NCI-H128 (cell line): ENCODE measurements around the gene TNNT2.

Experiments
- DNase-seq: peaks from one replicate; lab custom pipeline; 2025; ENCODE audit not compliant: unreplicated experiment; lab: John Stamatoyannopoulos, UW

TNNT2 gene

GRCh38 chr1:201357636-201358348 lies 19.7 kb downstream of the TNNT2 start:
- no peak for DNase-seq

- no peak for DNase-seq
These were observed 20.3 kb downstream of the TNNT2 start for GRCh38 chr1:201357211-201357610.

- no peak for DNase-seq
These were observed 20.8 kb downstream of the TNNT2 start for GRCh38 chr1:201356701-201357100.

- DNase-seq, result no peak
These were observed 21.2 kb downstream of the TNNT2 start for GRCh38 chr1:201356236-201356635.

- DNase-seq, result no peak
These were observed 22.0 kb downstream of the TNNT2 start for GRCh38 chr1:201355471-201355870.

- DNase-seq, result no peak
These were observed 22.6 kb downstream of the TNNT2 start for GRCh38 chr1:201354901-201355295.

- no peak for DNase-seq
These were observed 23.2 kb downstream of the TNNT2 start for GRCh38 chr1:201354151-201354900.

- no peak for DNase-seq
These were observed 24.1 kb downstream of the TNNT2 start for GRCh38 chr1:201353186-201353940.

GRCh38 chr1:201351617-201352016 lies 25.9 kb downstream of the TNNT2 start:
- DNase-seq, result no peak

- DNase-seq, result no peak
These were observed 26.6 kb downstream of the TNNT2 start for GRCh38 chr1:201350884-201351283.

- no peak for DNase-seq
These were observed 27.1 kb downstream of the TNNT2 start for GRCh38 chr1:201350361-201350725.

GRCh38 chr1:201349092-201349491 lies 28.4 kb downstream of the TNNT2 start:
- no peak for DNase-seq

GRCh38 chr1:201348211-201348566 lies 29.3 kb downstream of the TNNT2 start:
- DNase-seq, result peak; percentile 33

GRCh38 chr1:201347498-201348210 lies 29.8 kb downstream of the TNNT2 start:
- DNase-seq, result no peak

- DNase-seq, result no peak
These were observed 30.5 kb downstream of the TNNT2 start for GRCh38 chr1:201346987-201347386.

GRCh38 chr1:201346337-201346939 lies 31.0 kb downstream of the TNNT2 start:
- no peak for DNase-seq

- DNase-seq, result no peak
These were observed 32.5 kb downstream of the TNNT2 start for GRCh38 chr1:201345081-201345355.

- DNase-seq, result no peak
These were observed 33.0 kb downstream of the TNNT2 start for GRCh38 chr1:201344206-201345080.

GRCh38 chr1:201341377-201341776 lies 36.1 kb downstream of the TNNT2 start:
- no peak for DNase-seq
